Omental fat pad (tissue), 4 donors: ENCODE measurements around the gene ZMPSTE24. TPM values are rescaled to one million over a fixed set of nuclear protein-coding genes. Genes with fewer than 3 reads are reported as not detected.

Source experiments
- ATAC-seq: fragments of 150-250 bp; one replicate; pipeline ENCODE4 v1.9.1; 2016; ENCODE audit warnings: mild to moderate bottlenecking, moderate library complexity; ENCODE audit not compliant: low FRiP score
- DNase-seq: peaks from one replicate; pipeline ENCODE4 v3.0.0-alpha.2; 2019; ENCODE audit warnings: low spot score
- total RNA-seq, 4 donors: library from RNA; depleted of rRNA; stranded (reverse); fragments of >200 nt; gene quantifications; one replicate each; pipeline ENCODE4 v1.1.0, GENCODE V29; 2016
- TF ChIP-seq, protein P1 (sequence below), 3 donors: fragments of 450-650 bp; IDR thresholded peaks; one replicate each; pipeline ENCODE4 v1.5.1; 2016 to 2017; ENCODE audit warnings: antibody characterized with exemption in 3 of 3, mild to moderate bottlenecking in 3 of 3, moderate library complexity in 2 of 3

Gene ZMPSTE24
- total RNA-seq, 4 donors from 2014 or later = 34.8 to 38.3 (median 36.2) TPM

DNA sequence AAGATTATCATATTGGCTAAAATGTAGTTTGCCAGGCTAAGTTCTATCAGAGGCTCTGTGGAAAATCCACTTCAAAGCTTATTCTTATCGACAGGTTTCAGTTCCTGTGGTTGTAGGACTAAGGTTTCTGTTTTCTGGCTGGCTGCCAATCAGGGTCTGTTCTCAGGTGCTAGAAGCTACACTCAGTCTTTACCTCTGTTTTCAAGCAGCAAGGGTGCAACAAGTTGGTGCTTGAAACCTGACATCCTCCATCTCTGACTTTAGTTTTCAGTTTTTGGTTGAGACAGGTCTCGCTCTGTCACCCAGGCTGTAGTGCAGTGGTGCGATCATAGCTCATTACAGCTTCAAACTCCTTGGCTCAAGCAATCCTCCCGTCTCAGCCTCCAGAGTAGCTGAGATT is 25.6 kb upstream of the ZMPSTE24 start:
- TF ChIP-seq, protein P1, sequence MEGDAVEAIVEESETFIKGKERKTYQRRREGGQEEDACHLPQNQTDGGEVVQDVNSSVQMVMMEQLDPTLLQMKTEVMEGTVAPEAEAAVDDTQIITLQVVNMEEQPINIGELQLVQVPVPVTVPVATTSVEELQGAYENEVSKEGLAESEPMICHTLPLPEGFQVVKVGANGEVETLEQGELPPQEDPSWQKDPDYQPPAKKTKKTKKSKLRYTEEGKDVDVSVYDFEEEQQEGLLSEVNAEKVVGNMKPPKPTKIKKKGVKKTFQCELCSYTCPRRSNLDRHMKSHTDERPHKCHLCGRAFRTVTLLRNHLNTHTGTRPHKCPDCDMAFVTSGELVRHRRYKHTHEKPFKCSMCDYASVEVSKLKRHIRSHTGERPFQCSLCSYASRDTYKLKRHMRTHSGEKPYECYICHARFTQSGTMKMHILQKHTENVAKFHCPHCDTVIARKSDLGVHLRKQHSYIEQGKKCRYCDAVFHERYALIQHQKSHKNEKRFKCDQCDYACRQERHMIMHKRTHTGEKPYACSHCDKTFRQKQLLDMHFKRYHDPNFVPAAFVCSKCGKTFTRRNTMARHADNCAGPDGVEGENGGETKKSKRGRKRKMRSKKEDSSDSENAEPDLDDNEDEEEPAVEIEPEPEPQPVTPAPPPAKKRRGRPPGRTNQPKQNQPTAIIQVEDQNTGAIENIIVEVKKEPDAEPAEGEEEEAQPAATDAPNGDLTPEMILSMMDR (IDR thresholded peaks at IDR 0.05) = no peak
- DNase-seq (no peak), ATAC-seq (no peak)

DNA sequence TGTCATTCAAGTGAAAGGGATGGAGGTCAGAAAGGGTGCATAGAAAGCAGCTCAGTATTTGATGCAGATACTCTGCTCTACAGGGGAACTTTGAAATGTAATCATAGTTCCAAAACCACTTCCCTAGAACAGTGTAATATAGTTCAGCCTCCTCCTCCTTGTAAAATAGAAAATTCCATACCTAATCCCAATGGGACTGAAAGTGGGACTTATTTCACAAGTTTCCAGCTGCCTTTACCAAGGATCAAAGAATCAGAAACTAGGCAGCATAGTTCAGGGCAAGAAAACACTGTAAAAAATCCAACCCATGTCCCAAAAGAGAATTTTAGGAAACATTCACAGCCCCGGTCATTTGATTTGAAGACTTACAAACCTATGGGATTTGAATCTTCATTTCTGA is 18.4 kb upstream of the ZMPSTE24 start:
- TF ChIP-seq, protein P1 (IDR thresholded peaks at IDR 0.05) = no peak
- no peak for ATAC-seq
- no peak for DNase-seq

DNA sequence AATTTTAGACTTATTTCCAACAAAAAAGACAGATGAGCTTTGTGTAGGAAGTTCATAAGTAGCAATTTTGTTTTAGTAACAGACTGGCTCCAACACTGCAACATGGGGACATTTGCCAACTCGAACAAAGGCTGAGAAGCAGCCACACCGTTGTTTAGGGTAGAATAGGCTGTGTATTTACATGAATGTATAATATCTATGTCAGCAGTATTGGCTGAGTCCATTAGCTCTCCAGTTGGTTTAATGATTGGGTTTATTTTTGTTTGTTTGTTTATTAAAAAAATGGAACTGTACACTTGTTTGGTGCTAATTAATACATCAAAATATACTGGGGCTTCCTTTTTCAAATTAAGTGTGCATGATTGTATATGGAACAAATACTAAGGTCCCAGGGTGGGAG is 17.6 kb upstream of the ZMPSTE24 start:
- no peak for ATAC-seq
- TF ChIP-seq, protein P1 (IDR thresholded peaks at IDR 0.05) = no peak
- DNase-seq = no peak

DNA sequence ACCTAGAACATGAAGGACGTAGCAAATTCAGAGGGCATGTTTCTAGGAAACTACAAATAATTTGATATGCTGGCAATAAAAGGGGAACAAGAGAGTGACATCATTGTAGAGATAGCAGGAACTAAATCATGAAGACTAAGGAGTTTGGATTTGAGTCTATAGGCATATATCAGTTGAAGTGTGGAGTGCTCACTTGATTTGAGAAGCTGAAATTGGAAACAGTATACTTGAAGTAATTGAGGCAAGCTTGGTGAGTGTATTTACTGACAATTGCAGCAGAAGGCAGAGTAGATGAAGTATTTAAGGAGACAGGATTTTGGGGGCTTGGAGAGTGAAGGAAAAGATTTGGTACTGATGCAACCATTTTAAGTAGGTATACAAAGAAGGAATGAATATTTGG is 16.7 kb upstream of the ZMPSTE24 start:
- no peak for ATAC-seq
- DNase-seq = no peak
- TF ChIP-seq, protein P1 (IDR thresholded peaks at IDR 0.05) = no peak

DNA sequence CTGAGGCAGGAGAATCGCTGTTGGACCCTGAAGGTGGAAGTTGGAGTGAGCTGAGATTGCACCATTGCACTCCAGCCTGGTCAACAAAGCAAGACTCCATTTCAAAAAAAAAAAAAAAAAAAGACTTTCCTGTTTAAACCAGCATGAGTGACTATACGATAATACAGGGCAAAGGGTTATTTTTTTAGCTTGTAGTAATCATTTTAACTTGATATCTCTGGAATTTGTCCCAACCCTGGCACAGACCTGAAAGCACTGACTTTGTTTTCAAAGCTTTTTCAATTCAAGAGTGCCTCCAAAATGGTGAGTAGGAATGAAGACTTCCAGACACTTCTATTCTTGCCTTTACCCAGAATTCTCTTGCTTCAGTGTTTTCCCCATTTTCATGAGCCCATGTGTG is 14.7 kb upstream of the ZMPSTE24 start:
- no peak for DNase-seq
- TF ChIP-seq, protein P1 (IDR thresholded peaks at IDR 0.05) = no peak
- ATAC-seq = no peak

DNA sequence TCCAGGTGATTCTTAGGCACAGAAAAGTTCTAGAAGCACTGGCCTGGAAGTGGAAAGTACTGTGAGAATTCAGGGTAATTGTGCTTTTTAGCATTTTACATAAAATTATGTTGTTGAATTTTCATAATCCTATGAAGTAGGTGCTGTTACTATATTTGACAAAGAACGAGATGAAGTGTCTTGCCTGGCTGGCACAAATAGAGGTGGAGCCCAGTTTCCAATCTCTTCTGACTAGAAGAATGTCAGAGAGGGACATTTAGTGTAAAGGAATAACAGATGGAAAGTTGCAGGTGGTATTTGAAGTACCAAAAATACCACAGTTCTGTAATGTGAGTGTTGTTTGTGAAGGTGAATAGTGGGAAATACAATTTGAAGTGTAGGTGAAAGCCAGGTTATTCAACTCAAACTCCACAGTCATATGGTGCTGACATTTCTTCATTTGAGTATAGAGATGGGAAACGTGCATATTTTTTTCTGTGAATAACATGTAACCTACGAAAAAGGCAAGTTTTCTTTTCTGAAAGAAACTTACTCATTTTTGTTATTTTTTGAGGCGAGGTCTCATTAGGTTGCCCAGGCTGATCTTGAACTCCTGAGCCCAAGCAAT is 13.8 kb upstream of the ZMPSTE24 start:
- DNase-seq = no peak
- ATAC-seq = no peak
- TF ChIP-seq, protein P1 (IDR thresholded peaks at IDR 0.05) = no peak

DNA sequence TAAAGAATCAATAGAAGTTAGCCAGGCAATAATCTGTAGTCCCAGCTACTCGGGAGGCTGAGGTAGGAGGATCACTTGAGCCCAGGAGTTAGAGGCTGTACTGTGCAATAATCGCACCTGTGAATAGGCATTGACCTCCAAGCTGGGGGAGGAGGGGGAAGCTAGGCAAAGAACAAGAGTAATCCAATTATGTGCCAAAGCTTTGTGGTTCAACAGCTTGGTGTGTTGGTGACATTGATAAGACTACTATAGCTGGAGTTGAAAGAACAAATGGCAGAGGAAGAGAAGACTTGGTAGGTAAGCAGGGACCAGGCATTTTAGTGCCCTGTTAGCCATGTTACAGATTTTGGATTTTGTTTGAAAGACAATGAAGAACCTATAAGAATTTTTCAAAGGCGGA is 12.3 kb upstream of the ZMPSTE24 start:
- DNase-seq = no peak
- no peak for ATAC-seq
- TF ChIP-seq, protein P1 (IDR thresholded peaks at IDR 0.05) = no peak
